ENCODE measurements around the gene PHETA2.
A peak's percentile ranks its signal among the peaks of the same experiment; 100 is the strongest.
"Not testable (repeated sequence)": the region's sequence is repeated elsewhere in the genome, so short reads cannot be mapped to it uniquely, and the experiment has no call there.

The PHETA2 gene

GRCh38 chr22:42070517-42071422 lies 3.3 kb upstream of the PHETA2 start, which contains the start of gene NAGA:
Gene NAGA (minus strand): TSS chr22:42070812. CDS start chr22:42070297, 515 bp downstream.
- DNase-seq: peak; percentile 94

- not testable (repeated sequence) for DNase-seq
These were observed 2.5 kb upstream of the PHETA2 start for GRCh38 chr22:42071508-42071907.

- no peak for DNase-seq
These were observed 1.3 kb upstream of the PHETA2 start for GRCh38 chr22:42072606-42073330.

- no peak for DNase-seq
These were observed 417 bp upstream of the PHETA2 start for GRCh38 chr22:42073621-42074041.

GRCh38 chr22:42074846-42075676 lies 1.0 kb downstream of the PHETA2 start:
- no peak for DNase-seq

- DNase-seq: no peak
These were observed 2.9 kb downstream of the PHETA2 start for GRCh38 chr22:42076764-42077485.

- no peak for DNase-seq
These were observed 3.6 kb downstream of the PHETA2 start for GRCh38 chr22:42077486-42078125.

GRCh38 chr22:42078469-42079318 lies 4.6 kb downstream of the PHETA2 start:
- DNase-seq: no peak

GRCh38 chr22:42079319-42080251 lies 5.5 kb downstream of the PHETA2 start, which contains the start of gene SMDT1:
Gene SMDT1 (plus strand): TSS chr22:42079700. CDS start chr22:42079769, 69 bp downstream.
- peak; percentile 97 for DNase-seq

GRCh38 chr22:42080287-42080686 lies 6.2 kb downstream of the PHETA2 start:
- peak; percentile 21 for DNase-seq

- DNase-seq: no peak
These were observed 9.1 kb downstream of the PHETA2 start for GRCh38 chr22:42083119-42083518.

- DNase-seq: no peak
These were observed 10.8 kb downstream of the PHETA2 start for GRCh38 chr22:42084874-42085273.

- no peak for DNase-seq
These were observed 12.0 kb downstream of the PHETA2 start for GRCh38 chr22:42086051-42086450.

GRCh38 chr22:42090596-42091454 lies 16.8 kb downstream of the PHETA2 start, which contains the start of gene NDUFA6:
Gene NDUFA6 (minus strand): TSS chr22:42090772. CDS start chr22:42090744, 28 bp downstream.
- DNase-seq: peak; percentile 99

- no peak for DNase-seq
These were observed 17.4 kb downstream of the PHETA2 start for GRCh38 chr22:42091455-42091782.

- DNase-seq: no peak
These were observed 27.2 kb downstream of the PHETA2 start for GRCh38 chr22:42101199-42101598.

- DNase-seq: not testable (repeated sequence)
These were observed 30.3 kb downstream of the PHETA2 start for GRCh38 chr22:42104332-42104860.

- no peak for DNase-seq
These were observed 34.8 kb downstream of the PHETA2 start for GRCh38 chr22:42108848-42109247.
